ENCODE results near the gene ARID3C.
A peak's percentile ranks its signal among the peaks of the same experiment; 100 is the strongest.

Gene ARID3C

DNA sequence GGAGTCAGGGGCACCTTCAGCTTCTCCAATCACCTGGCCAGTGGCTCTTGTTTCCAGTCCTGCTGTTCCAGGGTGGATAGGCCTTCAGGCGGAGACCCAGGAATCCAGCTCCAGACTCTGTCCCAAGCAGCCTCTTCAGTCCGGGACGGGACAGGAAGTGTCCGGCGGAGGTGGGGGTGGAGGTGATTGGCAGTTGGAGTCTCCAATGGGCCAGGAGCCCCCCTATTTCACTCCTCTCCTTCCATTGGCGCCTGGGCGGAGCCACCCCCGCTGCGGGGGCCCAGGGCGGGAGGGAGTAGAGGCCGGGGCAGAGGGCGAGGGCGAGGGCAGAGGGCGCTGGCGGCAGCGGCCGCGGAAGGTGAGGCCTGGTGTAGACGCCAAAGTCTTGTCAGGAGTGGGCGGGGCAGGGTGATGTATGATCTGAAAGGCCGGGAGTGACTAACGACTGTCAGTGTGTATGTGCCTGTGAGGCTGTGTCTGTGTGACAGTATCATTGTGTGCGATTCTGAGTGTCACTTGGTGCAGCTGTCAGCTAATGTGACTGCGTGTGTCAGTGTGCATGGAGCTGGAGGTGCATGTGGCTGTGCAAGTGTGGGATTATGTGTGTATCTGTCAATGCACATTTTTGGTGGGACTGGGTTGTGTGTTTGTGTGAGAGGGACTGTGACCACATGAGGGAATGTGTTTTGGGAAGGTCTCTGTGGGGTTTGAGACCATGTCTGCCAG is 23.2 kb upstream of the ARID3C start, which contains the start of gene IL11RA:
IL11RA (plus strand) TSS at position 310 of the 726 bp plus-strand sequence. CDS start 3,033 bp downstream, outside the sequence.
- H3K9me3 ChIP-seq (ENCODE audit: control extremely low read depth in 1 of 5, control insufficient read depth in 4 of 5, insufficient read depth in 2 of 5, low read depth in 1 of 5, low read length in 4 of 5) = no peaks in the 10 kb centered on the region
- ChIA-PET CTCF (interaction anchor here (2.3 kb wide), 1 partner anchor 9 kb away, joined by 8 read pairs; the partner anchor contains the start of gene CCL27), POLR2A (no interaction called here)
- DNase-seq = peak in 2 of 3 donors; percentile 61 to 66
- H3K36me3 ChIP-seq (ENCODE audit: control insufficient read depth in 4 of 4, insufficient read depth in 4 of 4, low read length in 3 of 4) = peaks cover 6 to 37% (median 17%) of the 10 kb centered on the region in 4 experiments
- H3K4me1 ChIP-seq (ENCODE audit: control extremely low read depth in 1 of 4, control insufficient read depth in 4 of 4, insufficient read depth in 4 of 4, low read length in 3 of 4) = peaks cover 7 to 33% (median 31%) of the 10 kb centered on the region in 4 experiments
- H3K27ac ChIP-seq (ENCODE audit: insufficient read depth in 1 of 2, low read depth in 1 of 2, low read length in 2 of 2, poor library complexity in 1 of 2, severe bottlenecking in 2 of 2) = no peak within 1 kb of the TSS
- WGBS (ENCODE audit: insufficient coverage) = 48% methylated on average over 19 of the region's 24 CpGs
- H3K27me3 ChIP-seq (replicated peaks in 2 of 5; ENCODE audit: control insufficient read depth in 4 of 5, insufficient read depth in 5 of 5, low read length in 4 of 5) = no peaks in the 10 kb centered on the region
- H3K4me3 ChIP-seq (ENCODE audit: control insufficient read depth in 1 of 7, extremely low read depth in 1 of 7, insufficient read depth in 4 of 7, low read depth in 2 of 7, low read length in 6 of 7) = peak within 1 kb of the TSS in 2 of 7 experiments; percentile 25 to 29

DNA sequence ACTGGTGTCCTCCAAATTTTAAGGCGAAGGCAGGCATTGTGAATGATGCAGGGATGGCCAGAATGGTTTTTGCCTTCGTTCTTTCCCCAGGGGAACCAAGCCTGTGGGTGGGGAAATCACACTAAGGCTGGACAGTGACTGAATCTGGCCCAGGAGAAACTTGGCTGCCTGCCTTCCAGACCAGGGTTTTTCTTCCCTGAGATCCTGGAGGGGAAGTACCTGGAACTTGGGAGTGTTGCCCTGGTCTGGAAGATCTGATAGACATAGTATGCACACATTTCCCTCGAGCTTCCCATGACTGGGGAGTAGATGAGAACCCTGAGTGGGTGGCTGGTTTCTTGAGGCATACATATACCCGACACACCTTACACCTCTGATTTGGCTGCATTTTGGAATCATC is 22.5 kb upstream of the ARID3C start:
- H3K9me3 ChIP-seq (ENCODE audit: control extremely low read depth in 1 of 5, control insufficient read depth in 4 of 5, insufficient read depth in 2 of 5, low read depth in 1 of 5, low read length in 4 of 5) = no peaks in the 10 kb centered on the region
- ChIA-PET CTCF (interaction anchor here (1.2 to 2.3 kb wide), 2 partner anchors 10 to 14 kb away, joined by 3 to 8 read pairs; partner anchors contain the start of gene CCL27), POLR2A (no interaction called here)
- no peak overlapping the region for H3K27ac ChIP-seq (ENCODE audit: insufficient read depth in 1 of 2, low read depth in 1 of 2, low read length in 2 of 2, poor library complexity in 1 of 2, severe bottlenecking in 2 of 2)
- no peak for DNase-seq
- no peaks in the 10 kb centered on the region for H3K27me3 ChIP-seq (replicated peaks in 2 of 5; ENCODE audit: control insufficient read depth in 4 of 5, insufficient read depth in 5 of 5, low read length in 4 of 5)
- peaks cover 7 to 35% (median 34%) of the 10 kb centered on the region in 4 experiments for H3K4me1 ChIP-seq (ENCODE audit: control extremely low read depth in 1 of 4, control insufficient read depth in 4 of 4, insufficient read depth in 4 of 4, low read length in 3 of 4)
- H3K4me3 ChIP-seq (ENCODE audit: control insufficient read depth in 1 of 7, extremely low read depth in 1 of 7, insufficient read depth in 4 of 7, low read depth in 2 of 7, low read length in 6 of 7) = no peak overlapping the region
- H3K36me3 ChIP-seq (ENCODE audit: control insufficient read depth in 4 of 4, insufficient read depth in 4 of 4, low read length in 3 of 4) = peaks cover 6 to 37% (median 17%) of the 10 kb centered on the region in 4 experiments
- WGBS (ENCODE audit: insufficient coverage) = 100% methylated on average over 2 of the region's 4 CpGs

DNA sequence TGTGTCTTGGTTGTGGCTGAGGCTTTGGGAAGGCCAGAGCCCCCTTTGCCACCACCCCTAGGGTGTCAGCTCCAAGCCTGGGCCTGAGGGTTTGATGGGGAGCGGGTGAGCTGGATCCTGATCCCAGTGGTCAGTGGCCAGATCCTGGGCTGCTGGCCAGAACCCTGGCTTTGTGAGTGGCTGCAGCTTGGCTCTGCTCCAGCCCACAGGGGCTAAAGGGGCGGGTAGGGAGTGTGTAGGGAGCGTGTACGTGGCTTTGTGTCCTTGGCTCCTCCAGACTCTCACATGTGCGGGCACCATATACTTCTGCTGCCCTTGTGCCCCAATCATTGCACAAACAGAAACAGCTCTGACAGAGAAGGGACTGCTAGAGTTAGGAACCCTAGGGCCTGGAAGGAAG is 21.9 kb upstream of the ARID3C start:
- 100% methylated on average over 2 of the region's 5 CpGs for WGBS (ENCODE audit: insufficient coverage)
- POLR2A ChIA-PET = no interaction called here
- Histone ChIP-seq H3K9me3 (ENCODE audit: control extremely low read depth in 1 of 5, control insufficient read depth in 4 of 5, insufficient read depth in 2 of 5, low read depth in 1 of 5, low read length in 4 of 5) (no peaks in the 10 kb centered on the region), H3K27ac (ENCODE audit: insufficient read depth in 1 of 2, low read depth in 1 of 2, low read length in 2 of 2, poor library complexity in 1 of 2, severe bottlenecking in 2 of 2) (no peak overlapping the region), H3K36me3 (ENCODE audit: control insufficient read depth in 4 of 4, insufficient read depth in 4 of 4, low read length in 3 of 4) (peaks cover 6 to 37% (median 17%) of the 10 kb centered on the region in 4 experiments), H3K27me3 (replicated peaks in 2 of 5; ENCODE audit: control insufficient read depth in 4 of 5, insufficient read depth in 5 of 5, low read length in 4 of 5) (no peaks in the 10 kb centered on the region), H3K4me3 (ENCODE audit: control insufficient read depth in 1 of 7, extremely low read depth in 1 of 7, insufficient read depth in 4 of 7, low read depth in 2 of 7, low read length in 6 of 7) (no peak overlapping the region), H3K4me1 (ENCODE audit: control extremely low read depth in 1 of 4, control insufficient read depth in 4 of 4, insufficient read depth in 4 of 4, low read length in 3 of 4) (peaks cover 9 to 40% (median 38%) of the 10 kb centered on the region in 4 experiments)
- no peak for DNase-seq
- CTCF ChIA-PET = interaction anchor here (0.9 to 2.3 kb wide), 3 partner anchors 11 to 26 kb away, joined by 3 to 8 read pairs (median 3); partner anchors contain the start of gene CCL27

DNA sequence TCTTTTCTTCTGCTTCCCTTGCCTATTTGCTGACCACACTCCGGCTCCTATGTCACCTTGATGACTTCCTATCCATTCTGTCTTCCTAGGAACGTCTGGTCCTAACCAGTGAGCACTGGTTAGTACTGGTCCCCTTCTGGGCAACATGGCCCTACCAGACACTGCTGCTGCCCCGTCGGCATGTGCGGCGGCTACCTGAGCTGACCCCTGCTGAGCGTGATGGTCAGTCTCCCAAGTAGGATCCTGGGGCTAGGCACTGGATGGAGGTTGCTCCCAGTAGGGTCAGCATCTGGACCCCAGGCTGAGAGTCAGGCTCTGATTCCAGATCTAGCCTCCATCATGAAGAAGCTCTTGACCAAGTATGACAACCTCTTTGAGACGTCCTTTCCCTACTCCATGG is 19.8 kb upstream of the ARID3C start:
- Histone ChIP-seq H3K4me1 (ENCODE audit: control extremely low read depth in 1 of 4, control insufficient read depth in 4 of 4, insufficient read depth in 4 of 4, low read length in 3 of 4) (peaks cover 9 to 37% (median 36%) of the 10 kb centered on the region in 4 experiments), H3K27me3 (replicated peaks in 2 of 5; ENCODE audit: control insufficient read depth in 4 of 5, insufficient read depth in 5 of 5, low read length in 4 of 5) (no peaks in the 10 kb centered on the region), H3K4me3 (ENCODE audit: control insufficient read depth in 1 of 7, extremely low read depth in 1 of 7, insufficient read depth in 4 of 7, low read depth in 2 of 7, low read length in 6 of 7) (no peak overlapping the region), H3K27ac (ENCODE audit: insufficient read depth in 1 of 2, low read depth in 1 of 2, low read length in 2 of 2, poor library complexity in 1 of 2, severe bottlenecking in 2 of 2) (no peak overlapping the region), H3K9me3 (ENCODE audit: control extremely low read depth in 1 of 5, control insufficient read depth in 4 of 5, insufficient read depth in 2 of 5, low read depth in 1 of 5, low read length in 4 of 5) (no peaks in the 10 kb centered on the region), H3K36me3 (ENCODE audit: control insufficient read depth in 4 of 4, insufficient read depth in 4 of 4, low read length in 3 of 4) (peaks cover 6 to 37% (median 17%) of the 10 kb centered on the region in 4 experiments)
- ChIA-PET CTCF (interaction anchor here (1.4 to 7.8 kb wide), 3 partner anchors 12 to 31 kb away, joined by 4 to 96 read pairs (median 84); partner anchors contain the start of genes CCL27 and SIGMAR1), POLR2A (interaction anchor here (0.7 to 1.3 kb wide), 2 partner anchors 13 to 1125 kb away, joined by 3 to 5 read pairs; no protein-coding TSS in a partner anchor)
- DNase-seq = no peak
- 94% methylated on average over 8 of the region's 8 CpGs for WGBS (ENCODE audit: insufficient coverage)

DNA sequence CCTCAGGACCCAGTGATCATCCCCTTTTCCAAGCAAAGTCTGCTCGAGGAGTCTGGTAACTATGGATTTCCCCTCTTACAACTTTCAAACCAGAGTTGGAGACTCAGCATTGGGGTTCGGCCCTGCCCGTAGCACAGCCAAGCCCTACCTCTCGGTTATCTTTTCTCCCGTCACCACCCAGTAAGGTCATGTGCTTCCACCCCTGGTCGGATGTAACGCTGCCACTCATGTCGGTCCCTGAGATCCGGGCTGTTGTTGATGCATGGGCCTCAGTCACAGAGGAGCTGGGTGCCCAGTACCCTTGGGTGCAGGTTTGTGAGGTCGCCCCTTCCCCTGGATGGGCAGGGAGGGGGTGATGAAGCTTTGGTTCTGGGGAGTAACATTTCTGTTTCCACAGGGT is 18.8 kb upstream of the ARID3C start:
- H3K27me3 ChIP-seq (replicated peaks in 2 of 5; ENCODE audit: control insufficient read depth in 4 of 5, insufficient read depth in 5 of 5, low read length in 4 of 5) = no peaks in the 10 kb centered on the region
- peaks cover 9 to 27% (median 26%) of the 10 kb centered on the region in 4 experiments for H3K4me1 ChIP-seq (ENCODE audit: control extremely low read depth in 1 of 4, control insufficient read depth in 4 of 4, insufficient read depth in 4 of 4, low read length in 3 of 4)
- peak overlapping the region; percentile 46 to 78 for H3K27ac ChIP-seq (ENCODE audit: insufficient read depth in 1 of 2, low read depth in 1 of 2, low read length in 2 of 2, poor library complexity in 1 of 2, severe bottlenecking in 2 of 2)
- DNase-seq = no peak
- H3K36me3 ChIP-seq (ENCODE audit: control insufficient read depth in 4 of 4, insufficient read depth in 4 of 4, low read length in 3 of 4) = peaks cover 6 to 37% (median 17%) of the 10 kb centered on the region in 4 experiments
- H3K4me3 ChIP-seq (ENCODE audit: control insufficient read depth in 1 of 7, extremely low read depth in 1 of 7, insufficient read depth in 4 of 7, low read depth in 2 of 7, low read length in 6 of 7) = peak overlapping the region in 6 of 7 experiments; percentile 69 to 90 (median 81)
- 74% methylated on average over 4 of the region's 10 CpGs for WGBS (ENCODE audit: insufficient coverage)
- POLR2A ChIA-PET = interaction anchor here (0.6 to 1.3 kb wide), 2 partner anchors 14 to 191 kb away, joined by 3 to 5 read pairs; no protein-coding TSS in a partner anchor
- CTCF ChIA-PET = interaction anchor here (1.0 to 7.8 kb wide), 4 partner anchors 11 to 51 kb away, joined by 4 to 96 read pairs (median 44); partner anchors contain the start of genes CCL27 and SIGMAR1
- no peaks in the 10 kb centered on the region for H3K9me3 ChIP-seq (ENCODE audit: control extremely low read depth in 1 of 5, control insufficient read depth in 4 of 5, insufficient read depth in 2 of 5, low read depth in 1 of 5, low read length in 4 of 5)

DNA sequence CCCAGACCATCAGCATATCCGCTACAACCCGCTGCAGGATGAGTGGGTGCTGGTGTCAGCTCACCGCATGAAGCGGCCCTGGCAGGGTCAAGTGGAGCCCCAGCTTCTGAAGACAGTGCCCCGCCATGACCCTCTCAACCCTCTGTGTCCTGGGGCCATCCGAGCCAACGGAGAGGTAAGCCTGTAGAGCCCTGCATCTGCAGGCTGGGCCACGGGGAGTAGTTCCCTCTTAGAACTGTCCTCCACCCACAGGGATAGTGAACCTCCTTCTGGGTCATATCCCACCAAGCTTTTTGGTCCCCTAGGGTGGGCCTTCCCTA is 18.2 kb upstream of the ARID3C start:
- Histone ChIP-seq H3K9me3 (ENCODE audit: control extremely low read depth in 1 of 5, control insufficient read depth in 4 of 5, insufficient read depth in 2 of 5, low read depth in 1 of 5, low read length in 4 of 5) (no peaks in the 10 kb centered on the region), H3K36me3 (ENCODE audit: control insufficient read depth in 4 of 4, insufficient read depth in 4 of 4, low read length in 3 of 4) (peaks cover 6 to 37% (median 17%) of the 10 kb centered on the region in 4 experiments), H3K4me1 (ENCODE audit: control extremely low read depth in 1 of 4, control insufficient read depth in 4 of 4, insufficient read depth in 4 of 4, low read length in 3 of 4) (peaks cover 9 to 23% (median 21%) of the 10 kb centered on the region in 4 experiments), H3K27ac (ENCODE audit: insufficient read depth in 1 of 2, low read depth in 1 of 2, low read length in 2 of 2, poor library complexity in 1 of 2, severe bottlenecking in 2 of 2) (peak overlapping the region; percentile 46 to 78), H3K27me3 (replicated peaks in 2 of 5; ENCODE audit: control insufficient read depth in 4 of 5, insufficient read depth in 5 of 5, low read length in 4 of 5) (no peaks in the 10 kb centered on the region), H3K4me3 (ENCODE audit: control insufficient read depth in 1 of 7, extremely low read depth in 1 of 7, insufficient read depth in 4 of 7, low read depth in 2 of 7, low read length in 6 of 7) (peak overlapping the region; percentile 69 to 90 (median 82))
- ChIA-PET CTCF (interaction anchor here (1.0 to 7.8 kb wide), 8 partner anchors 11 to 54 kb away, joined by 3 to 96 read pairs (median 4); partner anchors contain the start of genes CCL27, DCTN3 and SIGMAR1), POLR2A (no interaction called here)
- 5% methylated on average over 7 of the region's 8 CpGs for WGBS (ENCODE audit: insufficient coverage)
- DNase-seq = no peak

Data from common myeloid progenitor, CD34-positive (primary cell).